GM18499 (cell line): ENCODE measurements around the gene DSCAM.

ENCODE experiments used
- ATAC-seq: cut with Tn5 transposase; IDR thresholded peaks from one replicate; pipeline ENCODE4 v1.9.1; 2021; ENCODE audit warnings: moderate number of reproducible peaks; ENCODE audit not compliant: insufficient read depth, unreplicated experiment

The DSCAM gene

DNA sequence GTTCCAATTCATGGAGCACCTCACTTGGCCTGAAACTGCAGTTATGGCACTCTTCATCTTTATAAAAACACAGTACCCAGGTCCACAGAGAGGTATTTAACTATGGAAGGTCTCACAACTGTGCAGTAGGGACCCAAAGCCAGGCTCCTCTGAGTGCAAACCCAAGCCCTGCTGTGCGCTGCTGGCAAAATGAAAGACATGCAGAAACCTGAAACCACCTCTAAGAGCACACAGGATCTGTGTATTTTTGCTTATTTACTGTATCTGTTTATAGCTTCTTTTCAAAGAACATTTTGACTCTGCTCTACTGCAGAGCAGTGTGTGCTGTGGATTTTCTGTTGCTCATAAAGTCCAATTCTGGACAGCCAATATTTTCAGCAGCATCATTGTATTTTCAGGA, 166.6 kb downstream of the DSCAM start:
- ATAC-seq, result no peak

GRCh38 chr21:40678681-40679284, 168.2 kb downstream of the DSCAM start:
- ATAC-seq, result no peak

DNA sequence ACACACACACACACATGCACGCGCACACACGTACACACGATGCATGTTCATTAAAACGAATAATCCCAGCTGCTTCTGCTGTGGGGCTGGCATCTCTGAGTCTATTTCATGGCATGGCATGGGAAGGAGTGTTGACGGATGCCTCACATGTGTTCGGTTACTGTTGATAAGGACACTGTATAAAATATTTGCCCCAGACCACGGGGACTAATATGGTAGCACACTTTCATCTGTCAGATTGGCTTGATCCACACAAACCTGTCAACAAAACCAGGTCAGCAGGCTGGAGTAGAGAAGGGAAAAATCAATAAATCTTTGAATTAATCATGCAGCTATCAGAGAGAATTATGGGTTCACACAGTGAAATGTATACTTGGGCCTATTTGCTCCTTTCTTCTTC, 171.9 kb downstream of the DSCAM start:
- ATAC-seq, result no peak

- ATAC-seq, result no peak
These were observed 174.4 kb downstream of the DSCAM start for GRCh38 chr21:40672602-40673001.

DNA sequence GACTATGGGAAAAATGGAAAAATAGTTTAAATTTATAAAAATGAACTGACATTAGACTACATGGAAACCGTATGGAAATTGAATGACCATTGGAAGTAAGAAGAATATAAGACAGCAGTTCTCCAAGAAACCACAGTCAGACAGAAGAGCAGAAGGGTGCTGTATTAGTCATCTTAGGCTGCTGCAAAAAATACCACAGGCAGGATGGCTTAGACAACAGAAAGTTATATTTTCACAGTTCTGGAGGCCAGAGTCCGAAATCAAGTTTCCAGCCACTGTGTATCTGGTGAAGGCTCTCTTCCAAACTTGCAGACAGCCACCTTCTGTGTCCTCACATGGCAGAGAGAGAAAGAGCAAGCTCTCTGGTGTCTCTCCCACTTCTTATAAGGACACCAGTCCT, 175.2 kb downstream of the DSCAM start:
- ATAC-seq, result no peak

DNA sequence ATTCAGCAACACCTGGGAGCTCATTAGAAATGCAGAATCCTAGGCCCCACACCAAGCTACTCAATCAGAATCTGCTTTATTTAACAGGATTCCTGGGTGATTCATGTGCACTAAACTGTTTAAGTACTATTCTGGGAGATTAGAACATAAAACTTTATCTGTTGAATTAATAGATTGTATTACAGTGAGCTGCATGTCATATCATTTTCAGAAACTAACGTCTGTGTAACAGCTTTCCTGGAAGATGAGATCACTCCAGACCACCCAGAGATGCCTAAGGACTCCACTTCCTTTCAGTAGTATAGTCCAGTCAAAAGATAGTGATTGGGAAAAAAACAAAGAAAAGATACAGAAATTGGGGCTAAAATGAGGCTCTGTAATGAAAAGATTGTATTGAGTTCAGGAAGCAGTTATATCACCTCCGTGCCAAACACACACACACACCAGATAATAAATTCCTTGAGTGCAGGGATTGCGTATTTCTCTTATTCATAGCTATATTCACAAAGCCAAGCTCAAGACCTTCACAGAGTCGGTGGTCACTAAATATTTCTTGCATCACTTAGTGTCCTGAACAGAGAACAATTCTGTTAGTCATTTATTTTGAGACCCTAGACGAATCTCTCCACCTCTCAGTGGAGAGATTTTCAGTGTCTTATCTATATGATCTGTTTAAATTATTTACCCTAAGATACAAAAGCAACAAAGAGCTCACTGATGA, 178.2 kb downstream of the DSCAM start:
- ATAC-seq, result no peak

- no peak for ATAC-seq
These were observed 179.0 kb downstream of the DSCAM start for GRCh38 chr21:40667967-40668366.

- no peak for ATAC-seq
These were observed 184.1 kb downstream of the DSCAM start for GRCh38 chr21:40662889-40663288.

GRCh38 chr21:40660461-40660860, 186.5 kb downstream of the DSCAM start:
- ATAC-seq, result no peak

DNA sequence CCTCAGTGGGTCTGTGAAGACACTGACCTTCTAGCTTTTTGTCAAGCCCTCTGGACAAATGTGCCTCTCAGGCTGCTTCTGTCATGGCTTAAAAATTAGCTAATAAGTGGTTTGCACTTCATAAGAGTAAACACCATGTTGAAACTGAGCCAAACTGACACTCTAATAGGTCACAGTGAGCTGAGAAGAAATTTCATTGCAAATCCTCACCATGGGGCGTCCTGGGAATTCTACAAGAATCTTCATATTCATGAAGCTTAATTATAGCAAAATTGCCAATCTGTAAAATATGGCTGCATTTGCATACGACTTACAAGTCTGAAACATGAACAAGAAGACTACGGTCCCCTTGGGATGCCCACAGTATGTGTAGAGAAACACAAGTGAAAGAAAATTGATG, 188.6 kb downstream of the DSCAM start:
- ATAC-seq, result no peak

GRCh38 chr21:40652436-40652835, 194.5 kb downstream of the DSCAM start:
- ATAC-seq, result no peak

DNA sequence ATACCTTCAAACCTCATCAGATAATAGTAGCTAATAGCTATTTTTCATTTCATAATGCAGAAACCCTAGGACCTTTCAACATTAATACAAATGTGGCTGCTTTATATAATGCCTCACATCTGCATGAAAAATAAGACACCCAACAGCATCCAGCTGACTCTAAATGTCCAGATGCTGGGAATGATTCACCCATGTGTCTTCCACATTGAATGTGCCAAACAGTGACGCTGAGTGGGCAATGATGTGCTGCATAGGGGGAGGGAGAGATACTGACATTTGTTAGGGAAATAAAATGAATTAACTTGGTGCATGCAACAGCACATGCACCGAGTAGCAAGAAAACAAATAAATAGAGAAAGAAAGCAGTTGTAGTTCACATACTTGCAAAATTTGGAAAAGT, 199.3 kb downstream of the DSCAM start:
- no peak for ATAC-seq

- ATAC-seq, result no peak
These were observed 200.3 kb downstream of the DSCAM start for GRCh38 chr21:40646651-40647050.

GRCh38 chr21:40641042-40641441, 205.9 kb downstream of the DSCAM start:
- ATAC-seq, result no peak

DNA sequence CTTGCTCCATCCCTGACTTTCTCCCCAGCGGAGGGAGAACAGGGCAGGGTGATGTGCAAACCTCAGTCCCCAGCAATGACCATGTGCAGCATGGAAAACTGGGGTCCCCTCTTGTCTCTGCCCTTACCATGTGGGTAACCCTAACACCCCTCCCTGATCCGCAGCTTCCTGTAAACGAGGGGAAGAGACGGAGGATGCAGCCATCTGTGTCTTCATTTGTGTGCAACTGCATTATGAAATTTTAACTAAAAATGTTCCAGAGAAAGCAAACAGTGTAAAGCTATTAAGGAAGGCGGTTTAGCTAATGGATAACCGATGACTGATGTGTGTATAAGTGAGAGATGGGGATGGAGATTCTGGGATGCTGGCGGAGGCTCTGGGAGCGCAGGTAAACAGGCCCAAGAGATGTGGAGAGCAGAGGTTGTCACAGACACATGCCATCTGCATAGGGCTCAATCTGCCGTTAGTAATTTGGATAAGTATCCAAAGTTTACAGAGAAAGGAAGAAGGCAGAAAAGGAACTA, 206.6 kb downstream of the DSCAM start:
- no peak for ATAC-seq

GRCh38 chr21:40639616-40640194, 207.3 kb downstream of the DSCAM start:
- no peak for ATAC-seq

DNA sequence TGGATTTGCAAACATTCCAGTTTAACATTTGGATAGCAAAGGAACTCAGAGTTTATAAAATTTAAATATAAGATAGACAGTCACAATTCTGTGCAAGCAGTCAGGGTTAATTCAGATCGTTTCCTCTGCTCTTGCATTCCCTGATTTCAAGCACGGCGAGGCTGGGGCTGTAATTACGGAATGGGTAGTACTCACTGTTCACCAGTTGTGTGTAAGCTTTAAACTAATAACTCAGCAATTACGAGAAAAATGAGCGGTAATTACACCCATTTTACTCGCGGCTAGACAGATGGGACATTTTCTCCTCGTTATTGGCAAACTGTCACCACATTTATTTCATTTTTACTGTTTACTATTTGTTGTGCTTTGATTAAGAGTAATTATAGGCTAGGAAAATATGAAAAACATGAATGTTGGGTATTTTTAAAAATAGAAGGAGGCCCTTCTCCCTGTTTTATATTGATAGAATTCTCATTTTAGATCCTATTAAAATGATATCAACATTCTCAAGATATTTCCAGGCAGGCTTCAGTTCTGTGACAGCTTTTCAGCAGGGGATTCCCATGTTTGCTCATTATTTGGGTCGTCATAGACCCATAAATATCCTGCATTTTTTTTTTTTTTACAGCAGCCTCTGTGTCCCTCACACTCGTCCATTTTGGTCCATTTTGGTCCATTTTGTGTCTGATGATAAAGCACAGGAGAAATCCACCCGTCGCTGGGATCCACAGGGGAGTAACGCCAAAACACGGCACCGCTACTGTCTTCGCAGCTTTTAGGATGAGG, 208.3 kb downstream of the DSCAM start:
- ATAC-seq, result no peak

DNA sequence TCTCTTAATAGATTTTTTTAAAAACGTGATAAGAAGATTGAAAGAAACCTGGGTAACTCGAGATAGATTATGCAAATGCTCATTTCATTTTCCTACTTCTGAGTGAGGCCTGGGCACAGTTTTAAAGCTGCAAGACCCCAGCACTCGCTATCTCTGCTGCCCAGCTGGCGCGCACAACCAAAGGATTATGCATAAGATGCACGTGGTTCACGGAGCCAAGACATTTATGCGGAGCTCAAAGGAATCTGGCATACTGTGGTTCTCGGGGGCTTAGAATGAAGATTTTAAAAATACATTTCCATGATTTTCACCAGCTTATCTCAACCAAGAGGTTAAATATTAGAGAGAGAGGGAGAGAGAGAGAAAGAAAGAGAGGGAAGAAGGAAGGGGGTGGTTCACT, 210.9 kb downstream of the DSCAM start:
- ATAC-seq, result no peak

- no peak for ATAC-seq
These were observed 211.6 kb downstream of the DSCAM start for GRCh38 chr21:40635391-40635790.

DNA sequence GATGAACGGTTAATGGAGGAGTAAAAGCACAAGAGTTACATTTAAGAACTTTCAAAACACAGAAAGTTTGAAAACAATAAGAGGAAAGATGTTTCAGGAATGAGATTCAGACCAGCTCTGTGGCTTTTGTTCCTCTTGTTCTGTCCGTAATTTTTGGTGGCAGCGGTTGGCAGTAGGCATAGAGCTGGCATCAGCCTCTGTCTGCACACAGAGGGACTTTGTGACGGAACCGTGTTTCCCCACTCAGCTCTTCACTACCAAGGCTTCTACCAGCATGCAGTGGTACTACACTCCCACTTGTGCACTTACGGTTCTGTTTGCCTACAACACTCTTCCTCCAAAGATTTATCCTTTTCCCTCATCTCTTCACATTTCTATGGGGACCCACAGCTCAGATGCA, 212.8 kb downstream of the DSCAM start:
- ATAC-seq, result no peak

- no peak for ATAC-seq
These were observed 213.9 kb downstream of the DSCAM start for GRCh38 chr21:40633048-40633447.
